Upper lobe of left lung (tissue), 4 donors: ENCODE measurements around the gene TMEM139.

ENCODE experiments used
- CTCF ChIP-seq, 6 experiments: fragments of 450-650 bp in 4 of 6; fragments of 200-600 bp in 2 of 6; sonication (generic) in 2 of 6; IDR thresholded peaks; one replicate each; pipeline ENCODE4 v1.5.1; 2016 to 2019; ENCODE audit warnings: antibody characterized with exemption in 6 of 6
- EP300 ChIP-seq, 4 donors: sonication (generic); formaldehyde crosslinking; IDR thresholded peaks; one replicate each; pipeline ENCODE4 v1.5.1; 2017; ENCODE audit warnings: antibody characterized with exemption in 4 of 4, control low read depth in 2 of 4
- POLR2A ChIP-seq, 4 donors: fragments of 450-650 bp; IDR thresholded peaks; one replicate each; pipeline ENCODE4 v1.5.1; 2016 to 2017; ENCODE audit warnings: antibody characterized with exemption in 4 of 4, mild to moderate bottlenecking in 2 of 4
- POLR2AphosphoS5 ChIP-seq, 2 donors: sonication (generic); formaldehyde crosslinking; IDR thresholded peaks; one replicate each; pipeline ENCODE4 v1.5.1; 2017; ENCODE audit warnings: antibody characterized with exemption in 2 of 2

GRCh38 chr7:143250822-143251221, 33.9 kb upstream of the TMEM139 start:
- TF ChIP-seq POLR2AphosphoS5 (IDR thresholded peaks at IDR 0.05) (no peak), EP300 (IDR thresholded peaks at IDR 0.05) (no peak), CTCF (IDR thresholded peaks at IDR 0.05) (no peak), POLR2A (IDR thresholded peaks at IDR 0.05) (no peak)
